KMS-11 (cell line): Measurements from ENCODE around the gene DNAJC13.

ENCODE experiments used
- H2AFZ ChIP-seq: fragments of 200-600 bp; sonication (generic); 2 replicates; pipeline ENCODE4 v1.6.1; 2016; ENCODE audit warnings: antibody characterized with exemption, mixed run types, low read depth
- H3K27ac ChIP-seq: fragments of 200-600 bp; sonication (generic); 2 replicates; pipeline ENCODE4 v1.6.1; 2016; ENCODE audit warnings: mild to moderate bottlenecking, mixed run types
- H3K27me3 ChIP-seq: fragments of 200-600 bp; sonication (generic); 2 replicates; pipeline ENCODE4 v1.6.1; 2017; ENCODE audit warnings: mild to moderate bottlenecking, low read depth, mixed run types, moderate library complexity; ENCODE audit not compliant: insufficient read depth
- H3K36me3 ChIP-seq: fragments of 200-600 bp; sonication (generic); 2 replicates; pipeline ENCODE4 v1.6.1; 2017; ENCODE audit warnings: mild to moderate bottlenecking, mixed run types; ENCODE audit not compliant: insufficient read depth
- H3K4me1 ChIP-seq: fragments of 200-600 bp; sonication (generic); 2 replicates; pipeline ENCODE4 v1.6.1; 2016; ENCODE audit warnings: mild to moderate bottlenecking, low read depth, mixed run types; ENCODE audit not compliant: poor library complexity, severe bottlenecking
- H3K4me2 ChIP-seq: fragments of 200-600 bp; sonication (generic); 2 replicates; pipeline ENCODE4 v1.7.0; 2016; ENCODE audit warnings: mild to moderate bottlenecking, mixed run types
- H3K4me3 ChIP-seq: fragments of 200-600 bp; sonication (generic); IDR thresholded peaks from 2 replicates; pipeline ENCODE4 v1.6.1; 2017; ENCODE audit warnings: low read depth, low read length, mixed read lengths; ENCODE audit not compliant: insufficient read depth
- H3K79me2 ChIP-seq: fragments of 200-600 bp; sonication (generic); 2 replicates; pipeline ENCODE4 v1.6.1; 2016; ENCODE audit warnings: low read depth, mixed run types; ENCODE audit not compliant: insufficient read depth
- H3K9ac ChIP-seq: fragments of 200-600 bp; sonication (generic); 2 replicates; pipeline ENCODE4 v1.6.1; 2016; ENCODE audit warnings: mild to moderate bottlenecking, mixed run types
- H4K20me1 ChIP-seq: fragments of 200-600 bp; sonication (generic); 2 replicates; pipeline ENCODE4 v1.6.1; 2016; ENCODE audit warnings: mild to moderate bottlenecking, mixed run types; ENCODE audit not compliant: insufficient read depth
- TF ChIP-seq, protein P1 (sequence below): fragments of 200-600 bp; sonication (generic); conservative IDR thresholded peaks from 2 replicates; pipeline ENCODE4 v1.6.1; 2017; ENCODE audit warnings: low read depth, mild to moderate bottlenecking, antibody characterized with exemption, low read length, moderate library complexity, mixed read lengths

The DNAJC13 gene

DNA sequence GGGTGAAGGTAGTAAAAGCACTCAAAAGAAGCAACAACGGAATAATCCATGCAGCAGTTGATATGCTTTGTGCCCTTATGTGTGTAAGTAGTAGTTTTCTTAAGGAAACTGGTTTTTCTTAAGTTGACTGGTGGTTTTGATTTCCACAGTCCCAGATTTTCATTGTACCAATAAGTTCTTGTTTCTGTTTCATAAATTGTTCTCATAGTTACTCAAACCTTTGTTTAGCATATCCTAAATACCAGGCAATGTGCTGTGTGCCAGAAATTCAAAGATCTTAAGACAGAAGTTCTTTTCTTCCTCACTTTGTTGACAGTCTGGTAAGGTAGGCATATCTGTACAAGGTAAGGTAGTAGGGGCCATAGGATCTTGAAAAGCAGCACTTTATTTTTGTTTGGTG lies 40.0 kb downstream of the DNAJC13 start:
- Histone ChIP-seq H3K27me3 (no peaks in the 10 kb centered on the region), H3K4me3 (no peak overlapping the region), H3K27ac (no peak overlapping the region), H4K20me1 (no peaks in the 10 kb centered on the region), H3K79me2 (no peaks in the 10 kb centered on the region), H3K9ac (no peak overlapping the region), H3K4me2 (no peak overlapping the region), H3K4me1 (no peaks in the 10 kb centered on the region), H2AFZ (no peak overlapping the region), H3K36me3 (peaks cover 6% of the 10 kb centered on the region; the same call in 1 of the 2 replicates)
- TF ChIP-seq, protein P1, sequence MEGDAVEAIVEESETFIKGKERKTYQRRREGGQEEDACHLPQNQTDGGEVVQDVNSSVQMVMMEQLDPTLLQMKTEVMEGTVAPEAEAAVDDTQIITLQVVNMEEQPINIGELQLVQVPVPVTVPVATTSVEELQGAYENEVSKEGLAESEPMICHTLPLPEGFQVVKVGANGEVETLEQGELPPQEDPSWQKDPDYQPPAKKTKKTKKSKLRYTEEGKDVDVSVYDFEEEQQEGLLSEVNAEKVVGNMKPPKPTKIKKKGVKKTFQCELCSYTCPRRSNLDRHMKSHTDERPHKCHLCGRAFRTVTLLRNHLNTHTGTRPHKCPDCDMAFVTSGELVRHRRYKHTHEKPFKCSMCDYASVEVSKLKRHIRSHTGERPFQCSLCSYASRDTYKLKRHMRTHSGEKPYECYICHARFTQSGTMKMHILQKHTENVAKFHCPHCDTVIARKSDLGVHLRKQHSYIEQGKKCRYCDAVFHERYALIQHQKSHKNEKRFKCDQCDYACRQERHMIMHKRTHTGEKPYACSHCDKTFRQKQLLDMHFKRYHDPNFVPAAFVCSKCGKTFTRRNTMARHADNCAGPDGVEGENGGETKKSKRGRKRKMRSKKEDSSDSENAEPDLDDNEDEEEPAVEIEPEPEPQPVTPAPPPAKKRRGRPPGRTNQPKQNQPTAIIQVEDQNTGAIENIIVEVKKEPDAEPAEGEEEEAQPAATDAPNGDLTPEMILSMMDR: no peak

DNA sequence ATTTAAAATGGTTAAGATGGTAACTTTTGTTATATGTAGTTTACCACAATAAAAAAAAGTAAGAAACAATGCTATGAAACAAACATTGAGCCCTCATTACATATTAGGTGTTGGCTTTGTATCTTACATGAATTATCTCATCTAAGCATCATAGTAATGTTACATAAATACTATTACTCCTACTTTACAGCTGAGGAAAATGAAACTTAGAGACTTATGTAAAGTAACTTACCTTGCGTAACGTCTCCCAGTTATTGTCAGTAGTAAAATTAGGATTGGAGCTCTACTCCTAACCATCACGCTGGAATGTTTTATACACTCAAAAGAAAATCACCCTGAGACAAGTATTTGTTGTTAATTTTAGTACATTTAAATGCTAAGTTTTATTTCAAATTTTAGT lies 42.2 kb downstream of the DNAJC13 start:
- no peaks in the 10 kb centered on the region for H4K20me1 ChIP-seq
- TF ChIP-seq, protein P1: no peak
- no peak overlapping the region for H3K9ac ChIP-seq
- no peak overlapping the region for H2AFZ ChIP-seq
- no peak overlapping the region for H3K27ac ChIP-seq
- no peak overlapping the region for H3K4me3 ChIP-seq
- peaks cover 3% of the 10 kb centered on the region; the same call in 1 of the 2 replicates for H3K36me3 ChIP-seq
- H3K79me2 ChIP-seq: no peaks in the 10 kb centered on the region
- H3K4me1 ChIP-seq: no peaks in the 10 kb centered on the region
- H3K4me2 ChIP-seq: no peak overlapping the region
- no peaks in the 10 kb centered on the region for H3K27me3 ChIP-seq

DNA sequence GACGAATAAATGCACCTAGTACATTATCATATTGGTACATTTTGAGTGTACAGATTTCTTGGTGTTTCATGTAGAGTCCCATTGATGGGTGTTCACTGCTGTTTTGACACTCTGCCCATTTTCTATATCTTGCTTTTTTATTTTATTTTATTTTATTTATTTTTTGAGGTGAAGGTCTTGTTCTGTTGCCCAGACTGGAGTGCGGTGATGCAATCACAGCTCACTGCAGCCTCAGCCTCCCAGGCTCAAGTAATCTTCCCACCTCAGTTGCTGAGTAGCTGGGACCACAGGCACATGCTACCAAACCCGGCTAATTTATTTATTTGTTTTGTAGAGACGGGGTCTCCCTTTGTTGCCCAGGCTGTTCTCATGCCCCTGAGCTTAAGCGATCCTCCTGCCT lies 44.2 kb downstream of the DNAJC13 start:
- Histone ChIP-seq H3K4me2 (no peak overlapping the region), H3K79me2 (no peaks in the 10 kb centered on the region), H3K4me3 (no peak overlapping the region), H4K20me1 (no peaks in the 10 kb centered on the region), H3K27ac (no peak overlapping the region), H2AFZ (no peak overlapping the region), H3K4me1 (no peaks in the 10 kb centered on the region), H3K9ac (no peak overlapping the region), H3K27me3 (no peaks in the 10 kb centered on the region), H3K36me3 (no peaks in the 10 kb centered on the region)
- TF ChIP-seq, protein P1: no peak

DNA sequence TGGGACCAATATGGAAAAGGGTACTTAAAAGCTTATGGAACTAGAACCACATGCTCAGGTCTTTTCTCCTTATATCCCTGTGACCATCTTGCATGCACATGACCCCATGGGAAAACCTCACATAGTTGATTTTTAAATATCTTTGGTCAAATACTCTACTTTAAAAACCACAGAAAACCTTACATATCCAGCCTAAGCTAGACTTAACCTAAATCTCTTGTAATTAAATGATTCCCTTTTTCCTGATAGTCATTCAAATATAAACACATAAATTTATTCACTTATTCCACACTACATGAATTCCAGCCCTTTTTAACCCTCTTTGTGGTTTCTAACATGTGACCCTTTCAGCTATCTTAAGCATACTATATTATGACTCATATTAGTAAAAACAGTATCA lies 46.8 kb downstream of the DNAJC13 start:
- Histone ChIP-seq H2AFZ (no peak overlapping the region), H3K4me1 (no peaks in the 10 kb centered on the region), H3K79me2 (no peaks in the 10 kb centered on the region), H3K36me3 (no peaks in the 10 kb centered on the region), H3K27ac (no peak overlapping the region), H3K4me2 (no peak overlapping the region), H3K9ac (no peak overlapping the region), H3K4me3 (no peak overlapping the region), H3K27me3 (no peaks in the 10 kb centered on the region), H4K20me1 (no peaks in the 10 kb centered on the region)
- TF ChIP-seq, protein P1: no peak
